HG03439 (cell line): ENCODE data around the gene MCOLN1.

Experiments
- ATAC-seq: cut with Tn5 transposase; IDR thresholded peaks from one replicate; pipeline ENCODE4 v1.9.1; 2021; ENCODE audit warnings: mild to moderate bottlenecking, moderate library complexity; ENCODE audit not compliant: unreplicated experiment

MCOLN1 gene

GRCh38 chr19:7522072-7522922 is at the start of gene MCOLN1:
TSS of gene MCOLN1 (plus strand) at chr19:7522624. CDS start at chr19:7522751, 127 bp downstream.
- peak; percentile 81 for ATAC-seq

GRCh38 chr19:7475665-7476064 is 46.8 kb upstream of the MCOLN1 start:
- no peak for ATAC-seq

GRCh38 chr19:7476241-7476640 is 46.2 kb upstream of the MCOLN1 start:
- ATAC-seq: no peak

GRCh38 chr19:7476777-7477494 is 45.5 kb upstream of the MCOLN1 start:
- no peak for ATAC-seq

GRCh38 chr19:7477758-7478157 is 44.7 kb upstream of the MCOLN1 start:
- no peak for ATAC-seq

- ATAC-seq: no peak
These were observed 44.1 kb upstream of the MCOLN1 start for GRCh38 chr19:7478173-7478842.

- no peak for ATAC-seq
These were observed 43.6 kb upstream of the MCOLN1 start for GRCh38 chr19:7478843-7479227.

- no peak for ATAC-seq
These were observed 42.0 kb upstream of the MCOLN1 start for GRCh38 chr19:7480222-7480969.

- ATAC-seq: no peak
These were observed 41.5 kb upstream of the MCOLN1 start for GRCh38 chr19:7480970-7481255.

GRCh38 chr19:7482584-7483439 is 39.6 kb upstream of the MCOLN1 start:
- no peak for ATAC-seq

- ATAC-seq: no peak
These were observed 38.7 kb upstream of the MCOLN1 start for GRCh38 chr19:7483720-7484201.

- no peak for ATAC-seq
These were observed 35.5 kb upstream of the MCOLN1 start for GRCh38 chr19:7486923-7487322.

GRCh38 chr19:7488736-7489353 is 33.6 kb upstream of the MCOLN1 start, which contains the start of gene PEX11G:
TSS of gene PEX11G (minus strand) at chr19:7489035. CDS start at chr19:7489010, 25 bp downstream.
- peak; percentile 60 for ATAC-seq

GRCh38 chr19:7489609-7490044 is 32.8 kb upstream of the MCOLN1 start:
- ATAC-seq: no peak

GRCh38 chr19:7492142-7492541 is 30.3 kb upstream of the MCOLN1 start:
- ATAC-seq: no peak

GRCh38 chr19:7492558-7492957 is 29.9 kb upstream of the MCOLN1 start:
- no peak for ATAC-seq

- ATAC-seq: no peak
These were observed 27.9 kb upstream of the MCOLN1 start for GRCh38 chr19:7494416-7495098.

- ATAC-seq: no peak
These were observed 25.1 kb upstream of the MCOLN1 start for GRCh38 chr19:7497292-7497691.
